Uterus (tissue), 4 donors: ENCODE results near the gene THRAP3. TPM values are rescaled to one million over a fixed set of nuclear protein-coding genes. Genes with fewer than 3 reads are reported as not detected.
A peak's percentile ranks its signal among the peaks of the same experiment; 100 is the strongest.

Source experiments
- DNase-seq, 2 donors: peaks; one replicate each; pipeline ENCODE4 v3.0.0-alpha.2; 2019 to 2020
- H3K27ac ChIP-seq, 2 donors: fragments of 200-600 bp; sonication (generic); 1 replicate in 1 of 2; 2 replicates in 1 of 2; pipeline ENCODE4 v1.5.1; 2016 to 2018
- H3K27me3 ChIP-seq, 2 donors: fragments of 200-600 bp; sonication (generic); one replicate each; pipeline ENCODE4 v1.5.1; 2018 to 2019; ENCODE audit warnings: control low read depth in 1 of 2
- H3K36me3 ChIP-seq, 2 donors: fragments of 200-600 bp; sonication (generic); one replicate each; pipeline ENCODE4 v1.5.1; 2019; ENCODE audit warnings: control low read depth in 1 of 2
- H3K4me1 ChIP-seq, 2 donors: fragments of 200-600 bp; sonication (generic); one replicate each; pipeline ENCODE4 v1.5.1; 2018 to 2019; ENCODE audit warnings: control low read depth in 1 of 2
- H3K4me3 ChIP-seq, 2 donors: fragments of 200-600 bp; sonication (generic); 1 replicate in 1 of 2; 2 replicates in 1 of 2; pipeline ENCODE4 v1.5.1; 2018 to 2019; ENCODE audit warnings: mild to moderate bottlenecking in 1 of 2
- H3K9me3 ChIP-seq, 2 donors: fragments of 200-600 bp; sonication (generic); one replicate each; pipeline ENCODE4 v1.5.1; 2019; ENCODE audit warnings: control low read depth in 1 of 2
- POLR2A ChIP-seq, 2 donors: fragments of 450-650 bp; IDR thresholded peaks; one replicate each; pipeline ENCODE4 v1.6.1; 2016; ENCODE audit warnings: antibody characterized with exemption in 2 of 2, mild to moderate bottlenecking in 1 of 2, moderate library complexity in 1 of 2
- intact Hi-C: fragments of 100-400 bp; cut with DNase I; formaldehyde crosslinking; loops from one replicate; pipeline ENCODE4 v1.15.1; 2023; ENCODE audit warnings: low total_unique reads
- total RNA-seq, 4 donors: library from RNA; depleted of rRNA in 3 of 4; stranded (reverse); fragments of >200 nt in 3 of 4; gene quantifications; one replicate each; pipeline versions ENCODE4 v1.1.0 to v1.2.4, GENCODE V29; 2014 to 2023
- TF ChIP-seq, protein P1 (sequence below), 4 experiments: fragments of 200-600 bp in 2 of 4; fragments of 450-650 bp in 2 of 4; sonication (generic) in 2 of 4; IDR thresholded peaks; one replicate each; pipeline ENCODE4 v1.5.1; 2016 to 2019; ENCODE audit warnings: antibody characterized with exemption in 4 of 4, mild to moderate bottlenecking in 2 of 4, moderate library complexity in 1 of 4
- donor health status: DM: yes; HTN: yes; CAD: no.

The THRAP3 gene
- total RNA-seq, 4 donors from 2014 or later = 21.3 to 99.1 (median 67.5) TPM

DNA sequence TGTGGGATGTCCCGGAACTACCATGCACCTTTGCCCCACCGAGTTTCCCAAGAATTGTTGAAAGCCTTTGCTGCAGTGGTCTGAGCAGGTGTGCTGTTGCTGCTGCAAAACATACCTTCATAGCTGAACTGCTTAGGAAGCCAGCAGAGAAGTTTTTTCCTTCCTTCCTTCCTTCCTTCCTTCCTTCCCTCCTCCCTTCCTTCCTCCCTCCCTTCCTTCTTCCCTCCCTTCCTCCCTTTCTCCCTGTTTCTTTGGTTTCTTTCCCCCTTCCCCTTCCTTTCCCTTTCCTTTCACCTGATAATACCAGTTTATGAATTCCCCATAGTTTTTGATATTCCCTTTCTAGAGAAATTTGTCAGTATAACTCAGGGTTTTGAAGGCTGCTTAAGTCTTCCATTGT is 71.1 kb downstream of the THRAP3 start:
- peaks cover 0 to 6% of the 10 kb centered on the region in 2 donors for H3K4me1 ChIP-seq
- H3K36me3 ChIP-seq = no peaks in the 10 kb centered on the region
- H3K4me3 ChIP-seq = no peak overlapping the region
- H3K27me3 ChIP-seq = no peaks in the 10 kb centered on the region
- no peak for DNase-seq
- no peaks in the 10 kb centered on the region for H3K9me3 ChIP-seq
- no peak for TF ChIP-seq POLR2A (IDR thresholded peaks at IDR 0.05)
- TF ChIP-seq, protein P1, sequence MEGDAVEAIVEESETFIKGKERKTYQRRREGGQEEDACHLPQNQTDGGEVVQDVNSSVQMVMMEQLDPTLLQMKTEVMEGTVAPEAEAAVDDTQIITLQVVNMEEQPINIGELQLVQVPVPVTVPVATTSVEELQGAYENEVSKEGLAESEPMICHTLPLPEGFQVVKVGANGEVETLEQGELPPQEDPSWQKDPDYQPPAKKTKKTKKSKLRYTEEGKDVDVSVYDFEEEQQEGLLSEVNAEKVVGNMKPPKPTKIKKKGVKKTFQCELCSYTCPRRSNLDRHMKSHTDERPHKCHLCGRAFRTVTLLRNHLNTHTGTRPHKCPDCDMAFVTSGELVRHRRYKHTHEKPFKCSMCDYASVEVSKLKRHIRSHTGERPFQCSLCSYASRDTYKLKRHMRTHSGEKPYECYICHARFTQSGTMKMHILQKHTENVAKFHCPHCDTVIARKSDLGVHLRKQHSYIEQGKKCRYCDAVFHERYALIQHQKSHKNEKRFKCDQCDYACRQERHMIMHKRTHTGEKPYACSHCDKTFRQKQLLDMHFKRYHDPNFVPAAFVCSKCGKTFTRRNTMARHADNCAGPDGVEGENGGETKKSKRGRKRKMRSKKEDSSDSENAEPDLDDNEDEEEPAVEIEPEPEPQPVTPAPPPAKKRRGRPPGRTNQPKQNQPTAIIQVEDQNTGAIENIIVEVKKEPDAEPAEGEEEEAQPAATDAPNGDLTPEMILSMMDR (IDR thresholded peaks at IDR 0.05) = no peak
- H3K27ac ChIP-seq = no peak overlapping the region
- intact Hi-C loops = no loop called here

GRCh38 chr1:36297062-36297461 is 72.8 kb downstream of the THRAP3 start:
- H3K4me1 ChIP-seq = peaks cover 0 to 6% of the 10 kb centered on the region in 2 donors
- no peaks in the 10 kb centered on the region for H3K27me3 ChIP-seq
- H3K27ac ChIP-seq = no peak overlapping the region
- TF ChIP-seq, protein P1 (IDR thresholded peaks at IDR 0.05) = no peak
- TF ChIP-seq POLR2A (IDR thresholded peaks at IDR 0.05) = no peak
- DNase-seq = no peak
- intact Hi-C loops = no loop called here
- no peak overlapping the region for H3K4me3 ChIP-seq
- H3K36me3 ChIP-seq = no peaks in the 10 kb centered on the region
- H3K9me3 ChIP-seq = no peaks in the 10 kb centered on the region

GRCh38 chr1:36298640-36299039 is 74.4 kb downstream of the THRAP3 start:
- Histone ChIP-seq H3K36me3 (no peaks in the 10 kb centered on the region), H3K4me3 (no peak overlapping the region), H3K4me1 (peaks cover 0 to 6% of the 10 kb centered on the region in 2 donors), H3K27me3 (no peaks in the 10 kb centered on the region), H3K27ac (no peak overlapping the region), H3K9me3 (no peaks in the 10 kb centered on the region)
- no peak for DNase-seq
- intact Hi-C loops = no loop called here
- no peak for TF ChIP-seq POLR2A (IDR thresholded peaks at IDR 0.05)
- TF ChIP-seq, protein P1 (IDR thresholded peaks at IDR 0.05) = no peak

DNA sequence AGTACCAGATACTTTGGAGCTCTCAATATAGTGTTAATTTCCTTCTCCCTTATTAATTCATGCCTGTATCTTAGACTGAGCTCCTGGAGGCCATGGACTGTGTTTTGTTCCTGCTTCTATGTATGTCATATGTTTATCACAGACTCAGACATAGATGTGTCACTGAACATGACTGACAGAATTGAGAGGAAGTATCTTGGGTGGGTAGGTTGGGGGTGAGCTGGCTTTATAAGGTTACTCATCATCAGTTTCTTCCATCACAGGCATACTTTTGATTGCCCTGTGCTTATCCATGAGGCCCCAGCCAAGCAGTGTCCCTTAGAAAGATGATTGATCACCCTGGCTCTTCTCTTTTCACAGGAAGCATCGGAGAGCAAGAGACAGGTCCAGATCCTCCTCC is 76.3 kb downstream of the THRAP3 start:
- H3K9me3 ChIP-seq = no peaks in the 10 kb centered on the region
- DNase-seq = no peak
- peak overlapping the region; percentile 30 to 61 for H3K27ac ChIP-seq
- peaks cover 0 to 6% of the 10 kb centered on the region in 2 donors for H3K4me1 ChIP-seq
- H3K27me3 ChIP-seq = no peaks in the 10 kb centered on the region
- intact Hi-C loops = no loop called here
- H3K36me3 ChIP-seq = no peaks in the 10 kb centered on the region
- H3K4me3 ChIP-seq = no peak overlapping the region
- TF ChIP-seq, protein P1 (IDR thresholded peaks at IDR 0.05) = no peak
- no peak for TF ChIP-seq POLR2A (IDR thresholded peaks at IDR 0.05)

GRCh38 chr1:36301220-36301619 is 77.0 kb downstream of the THRAP3 start:
- no peak for TF ChIP-seq POLR2A (IDR thresholded peaks at IDR 0.05)
- TF ChIP-seq, protein P1 (IDR thresholded peaks at IDR 0.05) = no peak
- no peak overlapping the region for H3K4me3 ChIP-seq
- DNase-seq = no peak
- no peaks in the 10 kb centered on the region for H3K36me3 ChIP-seq
- no peaks in the 10 kb centered on the region for H3K9me3 ChIP-seq
- no peak overlapping the region for H3K27ac ChIP-seq
- no peaks in the 10 kb centered on the region for H3K27me3 ChIP-seq
- H3K4me1 ChIP-seq = peaks cover 4 to 6% of the 10 kb centered on the region in 2 donors
- intact Hi-C loops = no loop called here
